MCF 10A (cell line): ENCODE data around the gene WDR76. TPM values are rescaled to one million over a fixed set of nuclear protein-coding genes. Genes with fewer than 3 reads are reported as not detected.

Experiments
- BruUV-seq: library from RNA; stranded (reverse); fragments of 400-500 nt; replicated peaks from 2 replicates; lab custom pipeline; 2021; lab: Mats Ljungman, UMichigan
- CTCF ChIA-PET: fragments of 300-600 bp; sonication (Branson Sonifier 250); formaldehyde crosslinking; extraction: SDS; loops from one replicate; lab custom pipeline; 2021; ENCODE audit warnings: antibody characterized with exemption, inconsistent platforms; lab: Yijun Ruan, JAX
- POLR2A ChIA-PET: fragments of 300-600, 350-650 bp; sonication (Branson Sonifier 250); formaldehyde crosslinking; extraction: SDS; loops from one replicate; lab custom pipeline; 2020; ENCODE audit warnings: antibody characterized with exemption, inconsistent platforms; lab: Yijun Ruan, JAX
- DNase-seq: peaks from one replicate; pipeline ENCODE4 v3.0.0-alpha.2; 2018; ENCODE audit not compliant: unreplicated experiment
- H3K27ac Mint-ChIP-seq: one replicate; pipeline ENCODE4 v1.8.0; 2022; ENCODE audit warnings: mild to moderate bottlenecking, low read depth, mixed read lengths; ENCODE audit not compliant: unreplicated experiment
- H3K27me3 Mint-ChIP-seq: one replicate; pipeline ENCODE4 v1.8.0; 2022; ENCODE audit warnings: mixed read lengths; ENCODE audit not compliant: insufficient read depth, unreplicated experiment
- H3K36me3 Mint-ChIP-seq: one replicate; pipeline ENCODE4 v1.8.0; 2022; ENCODE audit warnings: mild to moderate bottlenecking, moderate library complexity, mixed read lengths; ENCODE audit not compliant: insufficient read depth, unreplicated experiment
- H3K4me1 Mint-ChIP-seq: one replicate; pipeline ENCODE4 v1.8.0; 2022; ENCODE audit warnings: mixed read lengths; ENCODE audit not compliant: insufficient read depth, unreplicated experiment
- H3K4me3 Mint-ChIP-seq: one replicate; pipeline ENCODE4 v1.8.0; 2022; ENCODE audit warnings: mild to moderate bottlenecking, moderate library complexity, mixed read lengths; ENCODE audit not compliant: unreplicated experiment
- H3K9me3 Mint-ChIP-seq: one replicate; pipeline ENCODE4 v1.8.0; 2022; ENCODE audit warnings: mixed read lengths; ENCODE audit not compliant: unreplicated experiment
- intact Hi-C: fragments of 100-400 bp; cut with micrococcal nuclease; formaldehyde crosslinking; loops from 2 replicates; pipeline ENCODE4 v1.14.1; 2022
- total RNA-seq: library from RNA; stranded (reverse); gene quantifications from 2 replicates; pipeline ENCODE4 v1.2.3, GENCODE V29; 2022
- TF ChIP-seq, protein P1 (sequence below): fragments of 200-600 bp; IDR thresholded peaks from one replicate; pipeline ENCODE4 v1.8.0; 2022; ENCODE audit warnings: antibody characterized with exemption, mild to moderate bottlenecking; ENCODE audit not compliant: unreplicated experiment

WDR76 gene
- total RNA-seq, 1 experiment from 2014 or later = 6.9 TPM

DNA sequence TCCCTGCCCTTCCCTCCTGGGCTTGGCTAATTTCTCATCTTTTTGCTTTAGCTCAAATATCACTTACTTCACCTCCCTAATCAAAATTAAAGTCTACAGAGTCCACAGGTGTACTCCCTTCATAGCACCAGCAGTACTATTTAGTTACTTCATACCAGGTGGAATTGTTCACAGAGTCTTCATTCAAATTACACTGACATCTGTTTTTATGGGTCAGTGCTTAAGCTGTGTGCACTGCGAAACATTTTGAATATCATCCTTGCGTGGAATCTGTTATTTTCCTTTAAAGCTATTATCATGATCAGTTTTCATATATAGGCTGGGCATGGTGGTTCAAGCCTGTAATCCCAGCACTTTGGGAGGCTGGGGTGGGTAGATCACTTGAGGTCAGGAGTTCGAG lies 37.4 kb upstream of the WDR76 start:
- DNase-seq = no peak
- Mint-ChIP-seq H3K27ac (peak overlapping the region; percentile 41), H3K4me3 (no peak overlapping the region), H3K9me3 (no peaks in the 10 kb centered on the region), H3K36me3 (peaks cover 21% of the 10 kb centered on the region), H3K27me3 (no peaks in the 10 kb centered on the region), H3K4me1 (peaks cover 6% of the 10 kb centered on the region)
- intact Hi-C loops = no loop called here
- BruUV-seq = no TSS peak
- ChIA-PET CTCF (interaction anchor here (0.8 to 6.8 kb wide), 3 partner anchors 8 to 19 kb away, joined by 3 to 40 read pairs (median 3); partner anchors contain the start of gene ELL3), POLR2A (interaction anchor here (1.6 to 13.7 kb wide), 3 partner anchors 12 to 35 kb away, joined by 4 to 162 read pairs (median 42); partner anchors contain the start of genes ELL3, HYPK, MFAP1 and SERINC4)
- TF ChIP-seq, protein P1, sequence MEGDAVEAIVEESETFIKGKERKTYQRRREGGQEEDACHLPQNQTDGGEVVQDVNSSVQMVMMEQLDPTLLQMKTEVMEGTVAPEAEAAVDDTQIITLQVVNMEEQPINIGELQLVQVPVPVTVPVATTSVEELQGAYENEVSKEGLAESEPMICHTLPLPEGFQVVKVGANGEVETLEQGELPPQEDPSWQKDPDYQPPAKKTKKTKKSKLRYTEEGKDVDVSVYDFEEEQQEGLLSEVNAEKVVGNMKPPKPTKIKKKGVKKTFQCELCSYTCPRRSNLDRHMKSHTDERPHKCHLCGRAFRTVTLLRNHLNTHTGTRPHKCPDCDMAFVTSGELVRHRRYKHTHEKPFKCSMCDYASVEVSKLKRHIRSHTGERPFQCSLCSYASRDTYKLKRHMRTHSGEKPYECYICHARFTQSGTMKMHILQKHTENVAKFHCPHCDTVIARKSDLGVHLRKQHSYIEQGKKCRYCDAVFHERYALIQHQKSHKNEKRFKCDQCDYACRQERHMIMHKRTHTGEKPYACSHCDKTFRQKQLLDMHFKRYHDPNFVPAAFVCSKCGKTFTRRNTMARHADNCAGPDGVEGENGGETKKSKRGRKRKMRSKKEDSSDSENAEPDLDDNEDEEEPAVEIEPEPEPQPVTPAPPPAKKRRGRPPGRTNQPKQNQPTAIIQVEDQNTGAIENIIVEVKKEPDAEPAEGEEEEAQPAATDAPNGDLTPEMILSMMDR = no peak

DNA sequence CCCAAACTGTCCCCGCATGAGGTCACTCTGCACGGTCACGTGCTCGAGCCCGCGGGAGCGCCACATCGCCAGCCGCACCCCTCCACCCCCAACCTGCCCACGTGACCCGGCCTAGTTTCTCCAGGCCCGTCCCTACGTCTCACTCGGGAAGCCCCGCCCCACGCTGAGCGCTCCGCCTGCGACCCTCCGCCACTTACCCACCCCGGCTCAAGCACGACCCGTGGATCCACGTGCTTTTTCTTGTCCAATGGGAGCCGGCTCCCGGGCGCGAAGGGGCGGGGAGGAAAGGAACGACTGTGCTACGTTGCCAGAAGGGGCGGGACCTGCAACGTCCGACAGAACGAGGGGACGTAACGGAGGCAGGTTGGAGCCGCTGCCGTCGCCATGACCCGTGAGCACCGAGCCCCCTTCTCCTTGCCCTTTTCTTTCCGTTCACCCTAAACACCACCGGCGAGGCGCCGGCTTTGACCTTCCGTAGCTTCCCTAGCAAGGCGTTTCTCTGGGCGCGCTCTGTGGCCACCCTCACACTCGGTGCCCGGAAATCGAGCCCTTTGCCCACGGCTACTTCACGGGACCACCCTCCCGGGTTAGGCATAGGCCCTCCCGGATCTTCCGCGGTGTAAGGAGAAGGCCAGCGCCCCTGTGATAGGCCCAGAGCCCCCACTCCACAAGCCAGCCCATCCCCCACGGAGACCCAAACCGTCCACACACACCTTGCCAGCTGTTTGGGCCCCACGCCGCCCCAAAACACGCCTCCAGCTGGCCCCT lies 34.6 kb upstream of the WDR76 start, which contains the start of gene SERF2:
TSS of gene SERF2 (plus strand) at position 328 of the 768 bp plus-strand sequence. CDS start at position 385, 57 bp downstream.
- Mint-ChIP-seq H3K4me3 (peak within 1 kb of the TSS; percentile 95), H3K27me3 (no peaks in the 10 kb centered on the region), H3K9me3 (no peaks in the 10 kb centered on the region), H3K4me1 (peaks cover 14% of the 10 kb centered on the region), H3K36me3 (peaks cover 48% of the 10 kb centered on the region), H3K27ac (peak within 1 kb of the TSS; percentile 94)
- DNase-seq = peak; percentile 99
- POLR2A ChIA-PET = interaction anchor here (0.5 to 13.7 kb wide), 14 partner anchors 9 to 635 kb away, joined by 3 to 162 read pairs (median 4); partner anchors contain the start of genes CTDSPL2, ELL3, HYPK and MFAP1
- TF ChIP-seq, protein P1 = no peak
- BruUV-seq = TSS peak; percentile 53
- intact Hi-C loops = no loop called here
- CTCF ChIA-PET = interaction anchor here (0.7 to 6.8 kb wide), 2 partner anchors 16 to 45 kb away, joined by 3 to 40 read pairs; partner anchors contain the start of gene ELL3

DNA sequence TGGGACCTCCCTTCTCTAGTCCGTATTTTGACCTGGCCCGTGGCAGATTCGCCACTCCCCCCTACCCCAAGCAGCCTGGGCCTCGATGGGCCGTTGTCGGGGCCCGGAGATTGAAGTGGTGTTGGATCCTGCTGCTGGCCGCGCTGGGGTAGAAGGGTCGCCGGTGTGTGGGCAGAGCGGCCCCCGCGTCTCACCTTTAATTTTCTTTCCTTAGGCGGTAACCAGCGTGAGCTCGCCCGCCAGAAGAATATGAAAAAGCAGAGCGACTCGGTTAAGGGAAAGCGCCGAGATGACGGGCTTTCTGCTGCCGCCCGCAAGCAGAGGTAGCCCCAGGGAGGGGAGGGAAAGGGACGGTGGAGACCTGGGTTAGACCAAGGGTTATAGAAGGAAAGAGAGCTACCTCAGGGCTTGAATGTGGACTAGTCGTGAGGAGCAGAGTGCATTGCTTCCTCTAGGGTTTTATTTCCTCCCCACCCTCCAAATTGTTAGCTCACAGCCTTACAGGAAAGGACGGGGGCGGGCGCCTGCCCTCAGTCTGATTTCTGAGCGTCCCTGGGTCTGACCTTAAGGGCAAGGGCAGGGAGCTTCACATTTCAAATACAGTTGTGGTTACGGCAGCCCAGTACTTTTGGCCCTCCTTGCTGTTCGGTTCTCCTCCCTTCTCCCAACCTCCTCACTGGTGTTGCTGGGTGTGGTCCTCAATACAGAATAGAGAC lies 33.9 kb upstream of the WDR76 start:
- peak; percentile 23 for DNase-seq
- H3K4me3 Mint-ChIP-seq = peak overlapping the region; percentile 95
- peaks cover 49% of the 10 kb centered on the region for H3K36me3 Mint-ChIP-seq
- TF ChIP-seq, protein P1 = no peak
- intact Hi-C loops = no loop called here
- no peaks in the 10 kb centered on the region for H3K27me3 Mint-ChIP-seq
- no TSS peak for BruUV-seq
- H3K9me3 Mint-ChIP-seq = no peaks in the 10 kb centered on the region
- POLR2A ChIA-PET = interaction anchor here (0.5 to 13.7 kb wide), 16 partner anchors 8 to 624 kb away, joined by 3 to 162 read pairs (median 4); partner anchors contain the start of genes ELL3, HYPK, MFAP1 and PDIA3
- H3K27ac Mint-ChIP-seq = peak overlapping the region; percentile 94
- peaks cover 14% of the 10 kb centered on the region for H3K4me1 Mint-ChIP-seq
- CTCF ChIA-PET = interaction anchor here (0.5 to 6.8 kb wide), 4 partner anchors 17 to 44 kb away, joined by 3 to 40 read pairs (median 4); partner anchors contain the start of gene ELL3
